B cell (primary cell): ENCODE data around the gene ADAMTS19. TPM values are rescaled to one million over a fixed set of nuclear protein-coding genes. Genes with fewer than 3 reads are reported as not detected.

Source experiments
- ATAC-seq: fragments of 200-7000 bp; cut with Tn5 transposase; one replicate; pipeline ENCODE4 v1.10.0; 2021; ENCODE audit warnings: low read depth, mild to moderate bottlenecking, moderate number of reproducible peaks, moderate library complexity
- CTCF ChIA-PET: fragments of 350-600 bp; sonication (Branson Sonifier 250); formaldehyde crosslinking; loops from one replicate; lab custom pipeline; 2021; ENCODE audit warnings: antibody characterized with exemption, inconsistent platforms; lab: Charles Lee
- POLR2A ChIA-PET: fragments of 350-600 bp; sonication (Branson Sonifier 250); formaldehyde crosslinking; loops from one replicate; lab custom pipeline; 2021; ENCODE audit warnings: antibody characterized with exemption; lab: Charles Lee
- DNase-seq: peaks from one replicate; pipeline ENCODE4 v3.0.0; 2013
- H2AFZ ChIP-seq: 2 replicates; pipeline ENCODE4 v1.6.1; 2012; ENCODE audit warnings: mild to moderate bottlenecking, low read depth, low read length; ENCODE audit not compliant: insufficient read depth, poor library complexity, severe bottlenecking
- H3K27ac ChIP-seq, 2 donors: 1 replicate in 1 of 2; 2 replicates in 1 of 2; pipeline ENCODE4 v1.5.1; 2012 to 2013; ENCODE audit warnings: low read length in 2 of 2, mild to moderate bottlenecking in 2 of 2, moderate library complexity in 1 of 2
- H3K27me3 ChIP-seq, 4 experiments: fragments of 200-600 bp in 1 of 4; sonication (generic) in 1 of 4; replicated peaks in 1 of 4; 1 replicate in 2 of 4; 2 replicates in 2 of 4; pipeline versions ENCODE4 v1.6.1 to v1.7.0; 2013 to 2016; ENCODE audit warnings: low read length in 3 of 4, mild to moderate bottlenecking in 2 of 4, mixed read lengths in 1 of 4, moderate library complexity in 1 of 4; ENCODE audit not compliant: insufficient read depth in 4 of 4, control insufficient read depth in 3 of 4; ENCODE audit errors: control extremely low read depth in 1 of 4
- H3K36me3 ChIP-seq, 2 experiments: replicated peaks in 1 of 2; 1 replicate in 1 of 2; 2 replicates in 1 of 2; pipeline versions ENCODE4 v1.6.1 to v1.7.1; 2013; ENCODE audit warnings: low read length in 1 of 2; ENCODE audit not compliant: insufficient read depth in 2 of 2, control insufficient read depth in 1 of 2; ENCODE audit errors: control extremely low read depth in 1 of 2, extremely low read depth in 1 of 2
- H3K4me1 ChIP-seq, 2 donors: fragments of 200-600 bp in 1 of 2; sonication (generic) in 1 of 2; 1 replicate in 1 of 2; 2 replicates in 1 of 2; pipeline versions ENCODE4 v1.5.1 to v1.6.1; 2013 to 2017; ENCODE audit warnings: low read length in 2 of 2; ENCODE audit not compliant: control insufficient read depth in 2 of 2, insufficient read depth in 2 of 2
- H3K4me2 ChIP-seq: replicated peaks from 2 replicates; pipeline ENCODE3; 2012; ENCODE audit warnings: mild to moderate bottlenecking, low read depth, low read length; ENCODE audit not compliant: poor library complexity, severe bottlenecking
- H3K4me3 ChIP-seq, 5 experiments: fragments of 200-600 bp in 1 of 5; sonication (generic) in 1 of 5; 1 replicate in 3 of 5; 2 replicates in 2 of 5; pipeline versions ENCODE4 v1.5.1 to v1.7.0; 2011 to 2016; ENCODE audit warnings: low read length in 4 of 5, mild to moderate bottlenecking in 4 of 5, low read depth in 2 of 5, control low read depth in 1 of 5, moderate library complexity in 1 of 5; ENCODE audit not compliant: insufficient read depth in 1 of 5; ENCODE audit errors: control extremely low read depth in 1 of 5, extremely low read depth in 1 of 5
- H3K79me2 ChIP-seq: fragments of 200-600 bp; sonication (generic); one replicate; pipeline ENCODE4 v1.6.0; 2016; ENCODE audit warnings: low read length; ENCODE audit not compliant: control insufficient read depth, insufficient read depth
- H3K9ac ChIP-seq: fragments of 200-600 bp; sonication (generic); 2 replicates; pipeline ENCODE4 v1.6.1; 2017; ENCODE audit warnings: mild to moderate bottlenecking, low read length, moderate library complexity
- H3K9me3 ChIP-seq, 3 donors: one replicate each; pipeline versions ENCODE4 v1.6.1 to v1.7.1; 2013; ENCODE audit warnings: low read length in 2 of 3; ENCODE audit not compliant: control insufficient read depth in 2 of 3, insufficient read depth in 1 of 3; ENCODE audit errors: control extremely low read depth in 1 of 3
- H4K20me1 ChIP-seq: 2 replicates; pipeline ENCODE4 v1.6.0; 2012; ENCODE audit warnings: mild to moderate bottlenecking, low read length; ENCODE audit not compliant: insufficient read depth, control insufficient read depth, poor library complexity, severe bottlenecking
- H3K27ac Mint-ChIP-seq: one replicate; pipeline ENCODE4 v1.8.0; 2021; ENCODE audit warnings: mixed read lengths
- H3K27me3 Mint-ChIP-seq: one replicate; pipeline ENCODE4 v1.8.0; 2021; ENCODE audit warnings: mixed read lengths
- H3K4me1 Mint-ChIP-seq: one replicate; pipeline ENCODE4 v1.8.0; 2021; ENCODE audit warnings: mixed read lengths
- H3K4me3 Mint-ChIP-seq: one replicate; pipeline ENCODE4 v1.8.0; 2021; ENCODE audit warnings: mixed read lengths
- H3K9me3 Mint-ChIP-seq: one replicate; pipeline ENCODE4 v1.8.0; 2022; ENCODE audit warnings: mixed read lengths; ENCODE audit not compliant: insufficient read depth
- CTCF ChIP-seq: fragments of 200-600 bp; IDR thresholded peaks from one replicate; pipeline ENCODE4 v1.8.0; 2022; ENCODE audit warnings: antibody characterized with exemption, mild to moderate bottlenecking
- EZH2 ChIP-seq: IDR thresholded peaks from 2 replicates; pipeline ENCODE4 v1.6.1; 2012; ENCODE audit warnings: borderline replicate concordance, low read depth, mild to moderate bottlenecking, moderate library complexity, low read length; ENCODE audit not compliant: insufficient read depth, poor library complexity, severe bottlenecking
- WGBS: methylation state at CpG from one replicate; pipeline ENCODE4 v1.1.5; 2013; ENCODE audit warnings: missing lambda C conversion rate; ENCODE audit not compliant: insufficient coverage; 5-methylcytosine and 5-hydroxymethylcytosine counted together
- intact Hi-C: fragments of 100-400 bp; cut with micrococcal nuclease; formaldehyde crosslinking; loops from one replicate; pipeline ENCODE4 v1.10.0; 2022
- polyA plus RNA-seq: library from polyadenylated mRNA; depleted of rRNA; stranded (reverse); fragments of >200 nt; gene quantifications from 2 replicates; pipeline ENCODE4 v1.2.3, GENCODE V29; 2012
- total RNA-seq, 2 donors: library from RNA; stranded (reverse); fragments of 120-200 nt in 1 of 2; gene quantifications; 1 replicate in 1 of 2; 2 replicates in 1 of 2; pipeline versions ENCODE4 v1.2.3 to v1.2.4, GENCODE V29; 2013 to 2022

Gene ADAMTS19
- total and polyA plus RNA-seq, 2 donors (not counting 1 experiment from before 2014, with no cell fraction given) = not detected

GRCh38 chr5:129766798-129767197 lies 306.7 kb downstream of the ADAMTS19 start:
- H3K9me3 ChIP-seq = no peaks in the 10 kb centered on the region

More at GRCh38 chr5:129766798-129767197, 306.7 kb downstream of the ADAMTS19 start:
- no peak overlapping the region for H3K4me3 ChIP-seq
- no peaks in the 10 kb centered on the region for H3K36me3 ChIP-seq
- 100% methylated on average over 1 of the region's 2 CpGs for WGBS
- no peak overlapping the region for H3K27ac Mint-ChIP-seq
- ChIA-PET CTCF (interaction anchor here (1.0 to 8.9 kb wide), 5 partner anchors 8 to 1891 kb away, joined by 3 to 70 read pairs (median 5); no protein-coding TSS in a partner anchor), POLR2A (no interaction called here)
- TF ChIP-seq CTCF (no peak), EZH2 (no peak)
- H3K27ac ChIP-seq = no peak overlapping the region
- peaks cover 2% of the 10 kb centered on the region for H3K4me1 Mint-ChIP-seq
- H3K4me1 ChIP-seq = no peaks in the 10 kb centered on the region
- ATAC-seq (no peak), DNase-seq (no peak)
- intact Hi-C loops = no loop called here
- no peak overlapping the region for H3K4me2 ChIP-seq
- no peaks in the 10 kb centered on the region for H3K9me3 Mint-ChIP-seq
- no peaks in the 10 kb centered on the region for H3K27me3 ChIP-seq
- H3K9ac ChIP-seq = no peak overlapping the region
- no peaks in the 10 kb centered on the region for H3K79me2 ChIP-seq
- no peak overlapping the region for H2AFZ ChIP-seq
- no peak overlapping the region for H3K4me3 Mint-ChIP-seq
- no peaks in the 10 kb centered on the region for H4K20me1 ChIP-seq
- H3K27me3 Mint-ChIP-seq = peaks cover 3% of the 10 kb centered on the region
